B cell (primary cell): Measurements from ENCODE around the gene CACNA1D.

Source experiments
- EZH2 ChIP-seq: IDR thresholded peaks from 2 replicates; pipeline ENCODE4 v1.6.1; 2012; ENCODE audit warnings: borderline replicate concordance, low read depth, mild to moderate bottlenecking, moderate library complexity, low read length; ENCODE audit not compliant: insufficient read depth, poor library complexity, severe bottlenecking
- TF ChIP-seq, protein P1 (sequence below): fragments of 200-600 bp; IDR thresholded peaks from one replicate; pipeline ENCODE4 v1.8.0; 2022; ENCODE audit warnings: antibody characterized with exemption, mild to moderate bottlenecking

- no peak for TF ChIP-seq EZH2
- TF ChIP-seq, protein P1, sequence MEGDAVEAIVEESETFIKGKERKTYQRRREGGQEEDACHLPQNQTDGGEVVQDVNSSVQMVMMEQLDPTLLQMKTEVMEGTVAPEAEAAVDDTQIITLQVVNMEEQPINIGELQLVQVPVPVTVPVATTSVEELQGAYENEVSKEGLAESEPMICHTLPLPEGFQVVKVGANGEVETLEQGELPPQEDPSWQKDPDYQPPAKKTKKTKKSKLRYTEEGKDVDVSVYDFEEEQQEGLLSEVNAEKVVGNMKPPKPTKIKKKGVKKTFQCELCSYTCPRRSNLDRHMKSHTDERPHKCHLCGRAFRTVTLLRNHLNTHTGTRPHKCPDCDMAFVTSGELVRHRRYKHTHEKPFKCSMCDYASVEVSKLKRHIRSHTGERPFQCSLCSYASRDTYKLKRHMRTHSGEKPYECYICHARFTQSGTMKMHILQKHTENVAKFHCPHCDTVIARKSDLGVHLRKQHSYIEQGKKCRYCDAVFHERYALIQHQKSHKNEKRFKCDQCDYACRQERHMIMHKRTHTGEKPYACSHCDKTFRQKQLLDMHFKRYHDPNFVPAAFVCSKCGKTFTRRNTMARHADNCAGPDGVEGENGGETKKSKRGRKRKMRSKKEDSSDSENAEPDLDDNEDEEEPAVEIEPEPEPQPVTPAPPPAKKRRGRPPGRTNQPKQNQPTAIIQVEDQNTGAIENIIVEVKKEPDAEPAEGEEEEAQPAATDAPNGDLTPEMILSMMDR: no peak
Measured at GRCh38 chr3:53597136-53597915, 102.9 kb downstream of the CACNA1D start.
